Skin of body (tissue), 2 donors: ENCODE results near the gene ADORA1. TPM values are rescaled to one million over a fixed set of nuclear protein-coding genes. Genes with fewer than 3 reads are reported as not detected.

Experiments used
- DNase-seq: peaks from one replicate; lab custom pipeline; 2025; lab: John Stamatoyannopoulos, UW
- total RNA-seq: library from RNA; depleted of rRNA; stranded (reverse); fragments of >200 nt; gene quantifications from one replicate; pipeline ENCODE4 v1.2.3, GENCODE V29; 2014

ADORA1 gene
- total RNA-seq, 1 donor from 2014 or later: 1.1 TPM

GRCh38 chr1:203140743-203141520, 13.4 kb downstream of the ADORA1 start:
- no peak for DNase-seq

GRCh38 chr1:203142124-203142523, 14.6 kb downstream of the ADORA1 start:
- no peak for DNase-seq

- DNase-seq: no peak
Measured at GRCh38 chr1:203142684-203143408, 15.3 kb downstream of the ADORA1 start.

GRCh38 chr1:203143641-203144040, 16.1 kb downstream of the ADORA1 start:
- DNase-seq: no peak

- no peak for DNase-seq
Measured at GRCh38 chr1:203144661-203145060, 17.1 kb downstream of the ADORA1 start.

- no peak for DNase-seq
Measured at GRCh38 chr1:203145321-203146041, 18.0 kb downstream of the ADORA1 start.

GRCh38 chr1:203146042-203146369, 18.5 kb downstream of the ADORA1 start:
- DNase-seq: no peak

- no peak for DNase-seq
Measured at GRCh38 chr1:203146537-203146936, 19.0 kb downstream of the ADORA1 start.

- no peak for DNase-seq
Measured at GRCh38 chr1:203147376-203147775, 19.9 kb downstream of the ADORA1 start.

- no peak for DNase-seq
Measured at GRCh38 chr1:203148127-203148526, 20.6 kb downstream of the ADORA1 start.

- DNase-seq: no peak
Measured at GRCh38 chr1:203148579-203148978, 21.1 kb downstream of the ADORA1 start.

GRCh38 chr1:203149188-203149840, 21.8 kb downstream of the ADORA1 start:
- no peak for DNase-seq

GRCh38 chr1:203150511-203151297, 23.2 kb downstream of the ADORA1 start:
- DNase-seq: no peak

GRCh38 chr1:203151362-203152157, 24.0 kb downstream of the ADORA1 start:
- no peak for DNase-seq

- no peak for DNase-seq
Measured at GRCh38 chr1:203152158-203153034, 24.9 kb downstream of the ADORA1 start.

- no peak for DNase-seq
Measured at GRCh38 chr1:203153051-203153988, 25.8 kb downstream of the ADORA1 start.

- DNase-seq: no peak
Measured at GRCh38 chr1:203153989-203154821, 26.7 kb downstream of the ADORA1 start.
